ENCODE results near the gene LMNB1.

DNA sequence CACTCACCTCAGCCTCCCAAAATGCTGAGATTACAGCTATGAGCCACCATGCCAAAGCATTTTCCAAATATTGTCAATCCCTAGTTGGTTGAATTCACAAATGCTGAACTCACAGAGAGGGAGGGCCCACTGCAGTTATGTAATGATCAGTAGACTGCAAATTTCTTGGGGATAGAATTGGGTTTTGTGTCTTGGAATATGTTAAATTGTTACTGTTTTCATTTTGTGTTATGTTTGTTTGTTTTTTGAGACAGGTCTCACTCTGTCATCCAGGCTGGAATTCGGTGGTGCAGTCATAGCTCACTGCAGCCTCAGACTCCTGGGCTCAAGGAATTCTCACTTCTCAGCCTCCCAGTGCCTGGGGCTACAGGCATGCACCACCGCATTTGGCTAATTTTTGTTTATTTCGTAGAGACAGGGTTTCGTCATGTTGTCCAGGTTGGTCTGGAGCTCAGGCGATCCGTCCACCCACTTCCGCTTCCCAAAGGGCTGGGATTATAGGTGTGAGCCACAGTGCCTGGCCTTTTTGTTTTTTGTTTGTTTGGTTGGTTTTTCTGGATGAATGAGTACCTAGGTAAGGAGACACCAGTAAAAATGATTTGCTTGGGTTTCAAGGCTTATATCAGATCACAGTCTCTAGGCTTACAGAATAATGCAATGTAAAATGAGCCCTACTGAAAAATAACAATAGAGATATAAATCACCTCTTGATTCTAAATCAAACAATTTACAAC, 31.5 kb upstream of the LMNB1 start:
- no peak for TF ChIP-seq POLR2A (IDR thresholded peaks at IDR 0.05)
- TF ChIP-seq, protein P1, sequence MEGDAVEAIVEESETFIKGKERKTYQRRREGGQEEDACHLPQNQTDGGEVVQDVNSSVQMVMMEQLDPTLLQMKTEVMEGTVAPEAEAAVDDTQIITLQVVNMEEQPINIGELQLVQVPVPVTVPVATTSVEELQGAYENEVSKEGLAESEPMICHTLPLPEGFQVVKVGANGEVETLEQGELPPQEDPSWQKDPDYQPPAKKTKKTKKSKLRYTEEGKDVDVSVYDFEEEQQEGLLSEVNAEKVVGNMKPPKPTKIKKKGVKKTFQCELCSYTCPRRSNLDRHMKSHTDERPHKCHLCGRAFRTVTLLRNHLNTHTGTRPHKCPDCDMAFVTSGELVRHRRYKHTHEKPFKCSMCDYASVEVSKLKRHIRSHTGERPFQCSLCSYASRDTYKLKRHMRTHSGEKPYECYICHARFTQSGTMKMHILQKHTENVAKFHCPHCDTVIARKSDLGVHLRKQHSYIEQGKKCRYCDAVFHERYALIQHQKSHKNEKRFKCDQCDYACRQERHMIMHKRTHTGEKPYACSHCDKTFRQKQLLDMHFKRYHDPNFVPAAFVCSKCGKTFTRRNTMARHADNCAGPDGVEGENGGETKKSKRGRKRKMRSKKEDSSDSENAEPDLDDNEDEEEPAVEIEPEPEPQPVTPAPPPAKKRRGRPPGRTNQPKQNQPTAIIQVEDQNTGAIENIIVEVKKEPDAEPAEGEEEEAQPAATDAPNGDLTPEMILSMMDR (IDR thresholded peaks at IDR 0.05), result no peak
- no peak for TF ChIP-seq EP300 (IDR thresholded peaks at IDR 0.05)
- TF ChIP-seq POLR2AphosphoS5 (IDR thresholded peaks at IDR 0.05), result no peak
